Pancreas (tissue), 10 donors: ENCODE measurements around the gene COASY. TPM values are rescaled to one million over a fixed set of nuclear protein-coding genes. Genes with fewer than 3 reads are reported as not detected.
A peak's percentile ranks its signal among the peaks of the same experiment; 100 is the strongest.

Experiments
- ATAC-seq, 4 donors: fragments of 200-7000 bp; cut with Tn5 transposase; one replicate each; pipeline versions ENCODE4 v1.8.0 to v1.9.1; 2020; ENCODE audit warnings: mild to moderate bottlenecking in 4 of 4, moderate library complexity in 4 of 4
- DNase-seq, 6 donors: peaks; one replicate each; pipeline ENCODE4 v3.0.0-alpha.2; 2020
- FAIRE-seq: peaks from 2 replicates; lab custom pipeline; 2012; peaks lifted over from hg19 to GRCh38; lab: Jason Lieb, UNC
- H3K27ac ChIP-seq, 4 donors: fragments of 200-600 bp; sonication (generic); 1 replicate in 3 of 4; 2 replicates in 1 of 4; pipeline versions ENCODE4 v1.5.0 to v1.8.0; 2020
- H3K27me3 ChIP-seq, 4 donors: fragments of 200-600 bp; one replicate each; pipeline ENCODE4 v1.8.0; 2021
- H3K36me3 ChIP-seq, 3 donors: fragments of 200-600 bp; sonication (generic) in 1 of 3; one replicate each; pipeline versions ENCODE4 v1.5.0 to v1.8.0; 2020 to 2021
- H3K4me1 ChIP-seq, 3 donors: fragments of 200-600 bp; one replicate each; pipeline ENCODE4 v1.8.0; 2021
- H3K4me3 ChIP-seq, 4 donors: fragments of 200-600 bp; sonication (generic) in 2 of 4; one replicate each; pipeline versions ENCODE4 v1.5.0 to v1.8.0; 2020 to 2021
- H3K9me3 ChIP-seq, 4 donors: fragments of 200-600 bp; one replicate each; pipeline ENCODE4 v1.8.0; 2021
- CTCF ChIP-seq, 4 donors: fragments of 200-600 bp; sonication (generic) in 3 of 4; IDR thresholded peaks; one replicate each; pipeline versions ENCODE4 v1.5.0 to v1.8.0; 2021; ENCODE audit warnings: antibody characterized with exemption in 4 of 4
- WGBS, 2 donors: extraction: QIAGEN DNeasy Blood & Tissue Kit; methylation state at CpG; one replicate each; pipeline ENCODE4 v1.1.7; 2013; 5-methylcytosine and 5-hydroxymethylcytosine counted together
- intact Hi-C, 3 donors: fragments of 100-400 bp; cut with DNase I; formaldehyde crosslinking; loops; one replicate each; pipeline versions ENCODE4 v1.11.1 to v1.14.2; 2022
- polyA plus RNA-seq, 2 donors: library from polyadenylated mRNA; stranded (reverse); fragments of 200-250 nt; gene quantifications; one replicate each; pipeline ENCODE4 v1.2.3, GENCODE V29; 2013
- total RNA-seq, 6 donors: library from RNA; stranded (reverse); fragmentation: NEBNext Ultra II Directional in 4 of 6; extraction: Animal tissue kit (Norgen Biotek cat#: 25700) in 4 of 6; gene quantifications; one replicate each; pipeline versions ENCODE4 v1.2.1 to v1.2.4, GENCODE V29; 2021 to 2023
- donor health status: healthy with polysubstance abuse.
- donor health status: DM: no; HTN: no; CAD: no; lungs with moderate emphysema.
- donor health status: DM: no; HTN: no; CAD: no.
- donor health status: control.
- donor health status: control.
- donor health status: Bipolar disorder and iron deficiency.
- donor health status: DM: yes; HTN: yes; CAD: no.
- donor health status: DM: no; HTN: no; CAD: no.
- donor health status: DM: no; HTN: no; CAD: no.
- donor health status: DM: yes; HTN: yes; CAD: no.

The COASY gene
- total and polyA plus RNA-seq, 8 donors: 32.3 to 152 (median 56.0) TPM

GRCh38 chr17:42531455-42532354, 30.2 kb upstream of the COASY start:
- Histone ChIP-seq H3K27me3 (no peaks in the 10 kb centered on the region), H3K4me3 (peak overlapping the region; percentile 10 to 50 (median 34)), H3K4me1 (peaks cover 11 to 26% (median 23%) of the 10 kb centered on the region in 3 donors), H3K27ac (peak overlapping the region; percentile 39 to 79 (median 72)), H3K36me3 (no peaks in the 10 kb centered on the region), H3K9me3 (no peaks in the 10 kb centered on the region)
- 9 to 17% methylated on average over 31 to 60 of the region's 60 CpGs for WGBS, 2 donors
- DNase-seq (peak; percentile 52 to 84 (median 58)), FAIRE-seq (no peak), ATAC-seq (peak; percentile 23 to 49 (median 38))
- TF ChIP-seq CTCF (IDR thresholded peaks at IDR 0.05): peak in 3 of 4 donors; percentile 19 to 35 (median 27)
- intact Hi-C loops: no loop called here

DNA sequence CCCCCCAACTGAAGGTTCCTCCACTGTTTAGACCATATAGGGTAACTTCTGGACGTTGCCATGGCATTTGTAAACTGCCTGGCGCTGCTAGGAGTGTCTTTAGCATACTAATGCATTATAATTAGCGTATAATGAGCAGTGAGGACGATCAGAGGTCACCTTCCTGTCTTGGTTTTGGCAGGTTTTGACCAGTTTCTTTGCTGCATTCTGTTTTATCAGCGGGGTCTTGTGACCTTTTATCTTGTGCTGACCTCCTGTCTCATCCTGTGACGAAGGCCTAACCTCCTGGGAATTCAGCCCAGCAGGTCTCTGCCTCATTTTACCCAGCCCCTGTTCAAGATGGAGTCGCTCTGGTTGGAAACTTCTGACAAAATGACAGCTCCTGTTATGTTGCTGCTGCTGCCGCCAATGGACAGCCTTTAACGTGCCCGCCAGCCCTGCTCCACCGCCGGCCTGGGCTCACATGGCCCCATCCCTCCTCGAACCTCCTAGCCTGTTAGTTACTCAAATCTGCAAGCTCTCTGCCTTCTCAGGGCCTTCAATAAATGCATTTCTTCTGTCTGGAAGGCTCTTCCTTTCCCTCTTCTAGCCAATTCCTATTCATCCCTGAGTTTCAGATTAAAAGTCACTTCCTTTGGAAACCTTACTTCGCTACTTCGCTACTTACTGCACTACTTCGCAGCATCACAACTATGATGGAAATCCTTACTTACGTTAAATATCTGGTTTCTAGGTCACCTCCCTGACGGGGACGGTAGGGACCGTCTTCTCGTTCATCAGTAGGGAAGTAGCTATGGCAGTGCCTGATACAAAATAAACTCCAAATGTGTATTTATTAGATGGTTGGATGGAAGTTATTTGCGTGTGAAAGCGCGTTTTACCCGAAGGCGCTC, 26.5 kb upstream of the COASY start:
- 34 to 39% methylated on average over 26 of the region's 26 CpGs for WGBS, 2 donors
- Histone ChIP-seq H3K36me3 (no peaks in the 10 kb centered on the region), H3K9me3 (no peaks in the 10 kb centered on the region), H3K27me3 (no peaks in the 10 kb centered on the region), H3K4me3 (peak overlapping the region; percentile 40 to 68 (median 64)), H3K27ac (peak overlapping the region; percentile 46 to 91 (median 82)), H3K4me1 (peaks cover 8 to 26% (median 16%) of the 10 kb centered on the region in 3 donors)
- intact Hi-C loops: no loop called here
- FAIRE-seq: no peak
- TF ChIP-seq CTCF (IDR thresholded peaks at IDR 0.05): no peak
- no peak for DNase-seq
- peak in 3 of 4 donors; percentile 5 to 7 (median 6) for ATAC-seq

DNA sequence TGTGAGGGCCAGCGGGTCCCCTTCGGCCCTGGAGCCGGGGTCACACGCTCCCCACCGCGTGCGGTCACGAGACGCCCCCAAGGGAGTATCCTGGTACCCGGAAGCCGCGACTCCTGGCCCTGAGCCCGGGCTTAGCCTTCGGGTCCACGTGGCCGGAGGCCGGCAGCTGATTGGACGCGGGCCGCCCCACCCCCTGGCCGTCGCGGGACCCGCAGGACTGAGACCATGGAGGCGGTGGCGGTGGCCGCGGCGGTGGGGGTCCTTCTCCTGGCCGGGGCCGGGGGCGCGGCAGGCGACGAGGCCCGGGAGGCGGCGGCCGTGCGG, 25.9 kb upstream of the COASY start, which contains the start of gene NAGLU:
TSS of gene NAGLU (plus strand) at position 194 of the 324 bp plus-strand sequence. CDS start at position 226, 32 bp downstream.
- no peak for TF ChIP-seq CTCF (IDR thresholded peaks at IDR 0.05)
- Histone ChIP-seq H3K27me3 (no peaks in the 10 kb centered on the region), H3K36me3 (no peaks in the 10 kb centered on the region), H3K27ac (peak within 1 kb of the TSS; percentile 46 to 91 (median 82)), H3K4me1 (peaks cover 7 to 21% (median 13%) of the 10 kb centered on the region in 3 donors), H3K4me3 (peak within 1 kb of the TSS; percentile 40 to 68 (median 64)), H3K9me3 (no peaks in the 10 kb centered on the region)
- intact Hi-C loops: no loop called here
- 0% methylated on average over 24 to 40 of the region's 40 CpGs for WGBS, 2 donors
- FAIRE-seq (no peak), DNase-seq (peak; percentile 95 to 99 (median 98)), ATAC-seq (peak; percentile 81 to 88 (median 84))

DNA sequence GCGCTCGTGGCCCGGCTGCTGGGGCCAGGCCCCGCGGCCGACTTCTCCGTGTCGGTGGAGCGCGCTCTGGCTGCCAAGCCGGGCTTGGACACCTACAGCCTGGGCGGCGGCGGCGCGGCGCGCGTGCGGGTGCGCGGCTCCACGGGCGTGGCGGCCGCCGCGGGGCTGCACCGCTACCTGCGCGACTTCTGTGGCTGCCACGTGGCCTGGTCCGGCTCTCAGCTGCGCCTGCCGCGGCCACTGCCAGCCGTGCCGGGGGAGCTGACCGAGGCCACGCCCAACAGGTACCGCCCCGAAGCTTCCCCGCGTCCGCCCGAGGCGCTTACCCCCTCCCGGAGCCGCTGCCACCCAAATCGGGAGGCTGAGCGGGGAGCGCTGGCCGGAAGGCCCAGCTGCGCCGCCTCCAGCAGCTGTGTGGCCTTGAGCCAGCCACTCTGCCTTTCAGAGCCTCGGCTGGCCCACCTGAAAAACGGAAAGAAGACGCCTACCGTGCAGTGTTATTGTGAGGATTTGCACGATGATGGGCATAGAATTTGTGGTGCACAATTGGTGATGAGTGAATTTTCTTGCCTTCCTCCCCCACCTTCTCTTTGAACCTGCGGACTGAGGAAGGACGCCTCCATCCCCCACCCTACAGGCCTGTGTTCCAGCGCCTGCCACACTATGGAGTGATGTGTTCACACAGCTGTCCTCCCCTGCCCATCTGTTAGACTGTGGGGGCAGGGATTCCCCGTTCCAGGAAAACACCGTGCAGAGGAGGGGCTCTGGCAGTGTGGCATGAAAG, 25.4 kb upstream of the COASY start:
- H3K27me3 ChIP-seq: no peaks in the 10 kb centered on the region
- TF ChIP-seq CTCF (IDR thresholded peaks at IDR 0.05): no peak
- H3K27ac ChIP-seq: peak overlapping the region; percentile 46 to 91 (median 82)
- H3K9me3 ChIP-seq: no peaks in the 10 kb centered on the region
- peak; percentile 89 to 96 (median 90) for DNase-seq
- no peak for FAIRE-seq
- peak overlapping the region; percentile 40 to 68 (median 64) for H3K4me3 ChIP-seq
- H3K4me1 ChIP-seq: peaks cover 7 to 15% (median 9%) of the 10 kb centered on the region in 3 donors
- intact Hi-C loops: no loop called here
- WGBS, 2 donors: 1% methylated on average over 33 to 65 of the region's 65 CpGs
- no peaks in the 10 kb centered on the region for H3K36me3 ChIP-seq
- ATAC-seq: peak; percentile 66 to 80 (median 76)
